ENCODE results near the gene IGFBP2.

Gene IGFBP2

GRCh38 chr2:216665717-216666116, 32.5 kb downstream of the IGFBP2 start:
- peak; percentile 83 for DNase-seq

DNA sequence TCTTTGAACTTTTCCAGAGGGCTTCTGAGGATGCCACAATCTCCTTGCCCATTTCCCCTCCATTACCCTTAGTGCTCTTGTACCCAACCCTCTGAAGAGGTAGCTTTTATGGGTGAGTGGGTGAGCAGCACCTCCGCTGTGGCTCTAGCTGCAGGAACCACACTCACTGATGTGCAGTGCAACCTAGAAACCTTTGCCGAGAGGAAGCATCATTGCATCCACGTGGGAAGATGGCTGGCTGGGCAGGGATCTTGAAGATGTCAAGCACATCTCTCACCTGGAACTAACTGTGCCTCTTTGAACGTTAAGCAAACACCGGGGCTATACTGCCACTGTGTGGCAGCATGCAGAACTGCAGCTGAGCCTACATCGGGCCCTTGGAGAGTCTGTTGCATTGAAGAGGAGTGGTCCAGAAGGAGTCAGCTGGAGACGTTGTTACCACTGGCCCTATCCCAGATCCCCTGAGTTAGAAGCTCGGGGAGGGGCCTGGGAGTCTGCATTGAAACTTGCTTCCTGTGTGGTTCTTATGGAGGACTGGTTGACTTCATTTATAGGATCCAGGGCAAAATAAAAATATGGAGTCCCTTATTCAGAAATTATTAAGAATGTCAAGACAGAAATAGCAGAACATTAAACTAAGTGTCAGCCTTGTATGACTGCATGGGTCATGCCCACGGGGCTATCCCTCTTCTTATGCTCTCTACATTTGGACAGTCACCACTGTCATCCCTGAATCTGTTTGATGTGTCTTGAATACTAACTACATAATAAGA, 33.4 kb downstream of the IGFBP2 start:
- DNase-seq = peak; percentile 87

DNA sequence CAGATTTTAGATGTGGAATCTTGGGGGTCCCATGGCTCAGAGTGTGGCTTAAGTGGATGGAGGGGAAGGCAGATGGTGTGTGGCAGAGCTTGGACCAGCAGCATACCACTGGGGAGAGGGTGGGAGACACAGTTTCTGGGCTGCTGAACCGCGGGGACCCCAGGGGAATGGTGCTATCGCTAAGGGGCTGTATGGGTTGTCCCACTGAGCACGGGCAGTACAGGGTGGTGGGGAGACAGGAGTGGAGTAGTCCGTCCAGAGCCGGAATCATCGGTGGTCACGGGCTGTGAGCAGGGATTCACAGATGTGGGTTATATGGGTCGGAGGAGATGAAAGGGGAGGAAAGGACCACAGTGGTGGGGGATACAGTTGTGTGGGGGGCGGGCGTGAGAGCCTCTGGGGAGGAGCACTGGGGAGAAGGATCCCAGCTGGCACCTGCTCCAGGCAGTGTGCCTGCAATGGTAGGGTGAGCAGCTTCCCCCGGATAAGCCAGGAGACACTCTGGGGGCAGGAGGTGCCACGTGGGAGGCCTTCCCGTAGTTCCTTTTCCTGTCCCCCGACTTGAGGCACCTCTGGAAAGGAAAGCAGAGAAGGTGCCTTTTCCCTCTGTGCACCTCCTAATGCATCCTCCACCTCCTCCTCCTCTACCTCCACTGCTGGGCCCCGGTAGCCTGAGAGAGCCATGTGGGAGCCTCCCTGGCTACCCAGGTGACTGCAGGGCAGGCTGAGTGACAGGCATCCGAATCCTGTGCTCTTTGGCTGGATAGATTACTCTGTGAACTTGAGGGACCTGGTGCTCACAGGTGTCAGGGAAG, 37.3 kb downstream of the IGFBP2 start:
- DNase-seq = no peak

DNA sequence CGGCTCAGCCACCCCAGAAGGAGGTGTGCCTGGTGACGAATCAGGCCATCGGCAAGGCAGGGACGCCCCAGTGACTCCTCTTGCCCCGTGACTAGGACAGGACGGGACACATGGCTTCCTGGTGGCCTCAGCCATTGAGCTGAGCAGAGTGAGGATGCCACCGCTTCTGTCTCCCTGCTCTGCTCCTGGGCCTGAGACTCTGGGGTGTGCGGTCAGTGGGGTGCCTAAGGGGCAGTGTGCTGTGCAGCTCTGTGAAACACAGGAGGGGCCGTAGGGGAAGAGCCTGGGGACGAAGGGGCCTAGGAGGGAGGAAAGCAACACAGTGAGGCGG, 37.8 kb downstream of the IGFBP2 start:
- no peak for DNase-seq

DNA sequence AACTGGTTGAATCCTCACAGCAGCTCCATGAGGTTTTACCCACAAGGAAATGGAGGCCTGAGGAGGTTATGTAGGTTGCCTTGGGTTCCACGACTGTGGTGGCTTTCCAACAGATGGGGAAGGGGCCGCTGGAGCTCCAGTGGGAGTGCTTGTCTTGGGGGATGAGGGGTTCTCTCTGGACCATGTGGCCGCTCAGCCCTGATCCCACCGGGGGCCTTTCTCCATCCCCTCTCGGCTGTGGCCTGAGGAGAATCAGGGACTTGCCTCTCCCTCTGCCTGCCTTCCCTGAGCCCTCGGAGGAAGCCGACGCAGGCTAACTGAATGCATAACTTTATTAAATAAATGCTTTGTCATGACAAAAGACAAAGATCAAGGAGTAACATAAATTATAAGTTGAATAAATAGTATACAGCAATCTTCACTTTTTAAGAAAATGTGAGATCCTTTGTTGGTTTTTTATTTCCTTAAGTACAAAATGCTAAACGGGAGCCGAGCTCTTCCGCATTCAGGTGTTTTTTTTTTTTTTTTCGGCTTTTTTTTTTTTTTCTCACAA, 38.6 kb downstream of the IGFBP2 start:
- DNase-seq = no peak

GRCh38 chr2:216672466-216672865, 39.2 kb downstream of the IGFBP2 start:
- DNase-seq = no peak

- DNase-seq = no peak
Measured at GRCh38 chr2:216673021-216673420, 39.8 kb downstream of the IGFBP2 start.

DNA sequence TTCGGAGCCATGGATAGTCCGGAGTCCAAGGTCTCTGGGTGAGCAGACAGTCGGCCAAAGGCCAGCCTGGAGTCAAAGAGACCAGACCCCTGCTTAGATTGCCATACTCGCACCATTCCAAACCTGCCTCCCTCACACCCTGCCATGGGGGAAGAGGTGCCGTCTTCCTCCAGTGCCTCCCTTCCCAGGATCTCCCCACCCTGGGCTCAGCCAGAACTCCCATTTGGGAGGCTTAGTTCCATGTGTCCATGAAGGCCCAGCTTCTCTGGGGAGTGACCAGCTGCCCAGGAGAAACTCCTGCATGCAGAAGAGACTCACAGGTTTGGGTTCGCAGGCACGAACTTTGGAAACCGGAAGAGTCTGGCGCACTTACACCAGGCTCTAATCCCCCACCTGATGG, 40.4 kb downstream of the IGFBP2 start:
- no peak for DNase-seq

DNA sequence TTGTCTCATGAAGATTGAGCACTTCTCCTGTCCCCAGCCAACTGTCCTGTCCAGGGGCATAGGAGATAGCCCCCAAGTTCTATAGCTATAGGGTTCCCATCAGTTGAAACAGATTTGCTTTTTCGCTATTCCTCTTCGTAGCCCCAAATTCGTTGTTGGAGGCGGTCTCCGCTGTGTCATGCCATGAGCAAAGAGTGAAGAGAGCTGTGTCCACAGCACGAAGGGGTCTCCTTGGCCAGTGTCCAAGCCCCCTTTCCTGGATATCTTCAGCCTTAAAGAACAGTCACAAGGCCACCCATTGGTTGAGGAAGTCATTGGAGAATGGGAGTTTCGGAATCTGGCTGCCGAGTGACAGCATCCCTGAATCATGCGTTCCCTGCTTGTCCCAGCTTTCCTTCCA, 41.2 kb downstream of the IGFBP2 start:
- DNase-seq = no peak

DNA sequence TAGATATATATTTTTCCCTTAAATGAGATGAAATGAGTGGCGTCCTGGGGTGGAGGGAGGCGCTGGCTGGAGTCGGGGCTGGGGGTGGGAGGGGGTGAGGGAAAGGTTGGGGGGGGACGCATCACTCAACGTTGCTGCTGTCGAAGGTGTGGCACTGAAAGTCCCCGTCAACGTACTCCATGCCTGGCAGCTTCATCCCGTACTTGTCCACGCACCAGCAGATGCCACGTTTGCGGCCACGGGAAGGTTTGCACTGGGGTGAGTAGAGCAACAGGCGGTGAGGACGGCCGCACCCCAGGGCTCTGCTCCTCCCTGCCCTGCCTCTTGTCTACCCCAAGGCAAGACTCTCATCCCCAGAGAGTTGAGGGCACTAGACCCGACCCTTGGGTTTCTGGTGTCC, 43.4 kb downstream of the IGFBP2 start:
- no peak for DNase-seq

GRCh38 chr2:216677439-216678097, 44.3 kb downstream of the IGFBP2 start:
- DNase-seq = no peak

DNA sequence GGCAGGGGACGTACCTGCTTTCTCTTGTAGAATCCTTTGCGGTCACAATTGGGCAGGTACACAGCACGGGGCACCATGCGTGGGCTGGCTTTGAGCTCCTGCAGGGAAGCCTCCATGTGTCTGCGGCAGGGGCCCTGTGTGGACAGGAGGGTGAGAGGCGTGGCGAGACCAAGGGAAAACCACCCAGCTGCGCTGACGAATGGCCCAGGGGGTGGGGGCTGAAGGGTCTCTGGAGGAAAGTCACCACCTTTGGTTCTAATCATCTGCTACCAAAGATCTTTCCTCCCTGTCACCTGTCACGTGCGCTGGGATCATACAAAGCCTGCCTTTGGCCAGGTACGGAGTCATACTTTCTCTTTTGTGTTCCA, 44.9 kb downstream of the IGFBP2 start:
- no peak for DNase-seq

DNA sequence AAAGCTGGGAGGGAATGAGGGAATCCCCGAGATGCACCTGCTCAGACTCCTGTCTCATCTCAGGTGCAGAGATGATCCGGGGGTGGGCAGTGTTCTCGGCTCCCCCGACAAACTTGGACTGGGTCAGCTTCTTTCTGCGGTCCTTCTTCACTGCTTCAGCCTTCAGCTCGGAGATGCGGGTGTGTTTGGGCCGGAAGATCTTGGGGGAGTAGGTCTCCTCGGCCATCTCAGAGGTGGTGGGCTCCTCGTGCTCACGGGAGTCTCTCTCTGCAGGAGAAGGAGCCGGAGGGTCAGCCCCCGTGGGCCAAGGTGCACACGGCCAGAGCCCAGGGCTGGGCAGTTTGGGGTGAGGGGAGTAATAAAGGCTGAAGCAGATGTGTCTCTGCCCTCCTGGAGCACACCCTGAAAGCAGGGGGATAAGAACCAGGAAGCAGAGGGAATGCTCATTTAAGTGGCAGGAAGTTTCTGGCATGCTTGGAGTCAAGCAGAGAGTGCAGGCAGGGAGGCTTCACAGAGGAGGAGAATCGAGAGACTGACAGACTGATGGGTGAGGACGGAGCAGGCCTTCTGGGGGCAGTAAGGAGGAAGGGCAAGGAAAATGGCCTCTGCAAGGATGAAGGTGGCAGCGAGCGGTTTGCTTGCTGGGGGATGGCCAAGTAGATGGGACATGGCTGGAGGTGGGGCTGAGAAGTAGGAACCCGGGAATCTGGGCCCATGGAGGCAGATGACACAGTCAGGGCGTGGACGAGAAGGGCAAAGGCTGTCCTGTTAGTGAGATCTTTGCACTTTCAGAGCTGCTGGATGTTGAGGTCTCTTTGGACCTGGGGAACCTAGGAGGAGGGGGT, 45.8 kb downstream of the IGFBP2 start:
- DNase-seq = no peak

DNA sequence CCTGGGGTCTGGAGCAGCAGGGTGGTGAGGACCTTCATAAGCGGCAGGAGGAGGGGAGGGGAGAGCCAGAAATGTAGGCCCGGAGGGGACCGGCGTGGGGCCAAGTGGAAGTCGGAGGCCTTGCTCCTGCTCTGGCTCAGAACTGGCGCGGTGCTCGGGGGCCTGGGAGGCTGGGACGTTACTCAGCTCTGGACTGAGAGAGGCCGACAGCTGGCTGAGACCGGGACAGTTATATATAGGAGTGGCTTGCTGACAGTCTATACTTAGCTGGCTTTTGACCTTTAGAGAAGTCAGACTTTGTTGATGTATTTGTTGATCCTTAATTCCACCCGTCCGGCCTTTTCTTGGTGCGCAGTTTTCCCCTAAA, 46.4 kb downstream of the IGFBP2 start:
- DNase-seq = no peak

- no peak for DNase-seq
Measured at GRCh38 chr2:216680951-216681629, 47.9 kb downstream of the IGFBP2 start.

DNA sequence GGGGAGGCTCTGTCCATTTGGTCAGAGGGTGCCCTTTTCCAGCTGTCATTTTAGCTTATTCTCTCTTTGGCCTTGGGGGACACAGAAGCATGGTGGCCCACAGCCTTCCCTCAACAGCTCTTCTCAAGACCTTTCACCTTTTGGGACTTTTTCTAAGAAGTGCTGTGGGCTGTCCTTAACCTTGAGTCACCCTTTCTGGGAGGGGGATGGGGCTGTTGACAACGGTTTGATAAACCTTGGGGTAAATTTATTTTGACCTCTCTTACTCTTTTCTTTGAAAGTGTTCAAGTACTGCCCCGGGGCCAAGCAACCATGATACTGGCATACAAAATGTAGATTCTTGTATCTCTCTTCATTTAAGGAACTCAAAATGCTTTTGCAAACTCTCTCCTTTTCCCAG, 48.5 kb downstream of the IGFBP2 start:
- no peak for DNase-seq

DNA sequence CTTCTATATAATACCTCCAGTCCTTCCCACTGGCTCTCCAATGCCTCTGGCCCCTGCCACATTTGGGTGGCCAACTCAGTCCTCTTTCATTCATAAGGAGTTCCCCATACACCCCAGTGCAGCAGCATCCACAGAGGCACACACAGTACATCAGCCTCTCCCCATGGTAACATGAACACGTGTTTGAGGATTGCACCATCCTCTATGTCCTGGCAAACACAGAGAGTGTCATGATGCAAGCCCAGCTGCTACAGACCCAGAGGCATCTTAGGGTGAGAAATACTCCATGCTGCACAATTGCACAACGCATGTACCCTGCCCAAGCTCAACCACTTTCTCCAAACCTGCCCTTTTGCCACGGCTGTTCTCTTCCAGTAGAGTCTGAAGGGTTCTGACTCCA, 50.6 kb downstream of the IGFBP2 start:
- no peak for DNase-seq

GRCh38 chr2:216685327-216685875, 52.2 kb downstream of the IGFBP2 start:
- no peak for DNase-seq

DNA sequence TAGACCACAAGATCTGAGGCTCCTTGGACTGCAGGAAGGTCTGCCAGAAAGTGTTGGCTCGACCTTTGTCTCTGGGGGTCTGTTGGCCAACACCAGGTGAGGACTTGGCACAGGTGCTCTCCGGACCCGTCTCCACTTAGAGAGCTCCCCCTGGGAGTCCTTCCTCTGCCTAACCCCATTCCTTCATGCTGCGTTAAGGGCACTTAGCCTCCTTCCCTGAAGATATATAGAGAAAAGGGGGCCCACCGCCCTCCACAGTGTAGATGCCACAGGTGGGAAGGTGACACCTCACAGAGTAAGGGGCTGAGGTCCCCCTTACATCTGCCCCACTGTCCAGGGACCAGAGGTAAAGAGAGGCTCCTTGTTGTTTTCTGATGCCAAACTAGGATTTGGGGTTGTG, 53.9 kb downstream of the IGFBP2 start:
- DNase-seq = no peak

- no peak for DNase-seq
Measured at GRCh38 chr2:216687646-216688045, 54.4 kb downstream of the IGFBP2 start.

GRCh38 chr2:216688731-216689340, 55.6 kb downstream of the IGFBP2 start:
- no peak for DNase-seq

DNA sequence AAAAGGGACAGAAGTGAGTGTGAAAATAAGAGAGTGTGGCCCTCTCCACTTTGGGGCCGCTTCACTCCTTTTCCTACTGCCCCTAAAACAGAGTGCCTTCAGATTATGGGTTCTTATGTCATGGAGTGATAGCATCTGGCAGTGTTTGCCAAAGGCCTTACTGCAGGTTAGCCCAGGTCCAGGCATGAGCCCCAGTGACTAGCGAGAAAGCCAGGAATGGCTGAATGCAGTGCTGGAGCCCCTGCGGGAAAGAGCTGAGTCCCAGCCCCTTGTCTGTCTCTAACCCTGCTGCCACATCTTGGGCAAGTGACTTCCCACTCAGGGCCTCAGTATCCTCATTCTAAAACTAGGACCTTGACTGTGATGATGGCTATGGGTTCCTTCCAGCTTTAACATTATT, 56.2 kb downstream of the IGFBP2 start:
- no peak for DNase-seq

All from NCI-H2227 treated with DMSO at 0.1 percent for 48 hours (cell line).